ENCODE data around the gene UBA52.

GRCh38 chr19:18587962-18588610 lies 16.4 kb downstream of the UBA52 start:
- TF ChIP-seq EZH2phosphoT487 (conservative IDR thresholded peaks at IDR 0.05; ENCODE audit: low read length), result no peak
- no peak for TF ChIP-seq CTCF (IDR thresholded peaks at IDR 0.05; ENCODE audit: insufficient read depth, low read length, poor library complexity, severe bottlenecking)
